Caki2 (cell line): ENCODE measurements around the gene TPCN2. TPM values are rescaled to one million over a fixed set of nuclear protein-coding genes. Genes with fewer than 3 reads are reported as not detected.

ENCODE experiments used
- DNase-seq: peaks from one replicate; pipeline ENCODE4 v3.0.0-alpha.2; 2015; ENCODE audit warnings: low read depth
- in situ Hi-C: cut with HindIII; loops from 2 replicates; pipeline ENCODE4 v1.10.0; 2016; ENCODE audit warnings: low sequenced_read_pairs, low pct_unique_long_range_greater_than_20kb, mixed read lengths
- total RNA-seq: library from RNA; depleted of rRNA; stranded (reverse); fragments of >200 nt; shearing (Covaris generic); gene quantifications from 2 replicates; pipeline ENCODE4 v1.2.3, GENCODE V29; 2014; ENCODE audit warnings: low replicate concordance

The TPCN2 gene
- total RNA-seq, 1 experiment from 2014 or later: 4.2 TPM

DNA sequence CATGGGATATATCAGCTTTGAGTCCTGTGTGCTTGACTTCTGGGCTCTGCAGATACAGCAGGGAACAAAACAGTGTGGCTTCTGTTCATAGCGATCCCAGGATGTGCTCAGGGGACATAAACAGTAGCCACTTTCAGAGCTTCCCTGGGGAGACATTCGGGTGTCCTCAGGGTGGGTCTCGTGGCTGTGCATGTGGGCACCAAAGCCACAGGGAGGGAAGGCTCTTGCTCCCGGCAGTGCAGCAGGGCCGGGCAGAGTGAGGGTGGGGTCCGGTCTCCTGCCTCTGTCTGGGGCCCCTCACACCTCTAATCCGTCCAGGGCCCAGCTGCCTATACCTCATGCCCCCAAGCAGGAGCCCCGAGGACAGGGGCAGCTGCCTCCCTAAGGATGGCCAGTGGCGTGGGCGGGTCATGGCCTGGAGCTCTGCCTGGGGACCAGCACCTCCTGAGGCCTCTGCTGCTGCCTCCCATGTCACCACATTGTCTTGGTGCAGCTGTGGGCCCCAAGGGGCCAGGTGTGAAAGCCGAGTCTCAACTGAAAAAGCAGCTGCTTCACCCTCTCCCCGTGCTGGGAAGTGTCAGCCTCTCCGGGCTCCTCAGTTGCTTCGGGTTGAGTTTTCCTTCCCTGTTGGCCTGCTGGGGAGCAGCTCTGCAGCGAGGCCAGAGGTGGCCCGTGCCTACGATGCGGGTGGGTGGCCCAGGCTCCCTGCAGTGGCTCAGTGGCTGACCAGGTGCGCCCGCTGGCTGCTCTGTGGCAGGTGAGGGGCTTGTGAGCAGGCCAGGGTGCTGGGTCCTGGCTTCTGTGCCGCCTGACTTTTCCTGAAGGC, 3.8 kb downstream of the TPCN2 start:
- no peak for DNase-seq
- in situ Hi-C loops: no loop called here

DNA sequence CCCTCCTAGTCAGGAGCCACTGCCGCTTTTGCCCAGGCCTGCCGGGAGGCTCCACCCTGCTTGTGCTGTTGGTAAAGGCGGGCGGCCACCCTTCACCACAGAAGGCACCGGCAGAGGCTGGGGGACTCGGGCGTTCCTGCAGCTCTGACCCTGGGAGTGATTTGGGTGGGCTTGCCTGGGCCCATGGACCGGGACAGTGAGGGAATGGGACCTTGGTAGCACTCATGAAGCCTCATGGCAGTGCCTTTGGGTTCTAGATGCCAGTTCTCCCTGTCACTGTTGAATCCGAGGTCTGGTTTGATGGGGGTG, 4.4 kb downstream of the TPCN2 start:
- in situ Hi-C loops: no loop called here
- DNase-seq: no peak

DNA sequence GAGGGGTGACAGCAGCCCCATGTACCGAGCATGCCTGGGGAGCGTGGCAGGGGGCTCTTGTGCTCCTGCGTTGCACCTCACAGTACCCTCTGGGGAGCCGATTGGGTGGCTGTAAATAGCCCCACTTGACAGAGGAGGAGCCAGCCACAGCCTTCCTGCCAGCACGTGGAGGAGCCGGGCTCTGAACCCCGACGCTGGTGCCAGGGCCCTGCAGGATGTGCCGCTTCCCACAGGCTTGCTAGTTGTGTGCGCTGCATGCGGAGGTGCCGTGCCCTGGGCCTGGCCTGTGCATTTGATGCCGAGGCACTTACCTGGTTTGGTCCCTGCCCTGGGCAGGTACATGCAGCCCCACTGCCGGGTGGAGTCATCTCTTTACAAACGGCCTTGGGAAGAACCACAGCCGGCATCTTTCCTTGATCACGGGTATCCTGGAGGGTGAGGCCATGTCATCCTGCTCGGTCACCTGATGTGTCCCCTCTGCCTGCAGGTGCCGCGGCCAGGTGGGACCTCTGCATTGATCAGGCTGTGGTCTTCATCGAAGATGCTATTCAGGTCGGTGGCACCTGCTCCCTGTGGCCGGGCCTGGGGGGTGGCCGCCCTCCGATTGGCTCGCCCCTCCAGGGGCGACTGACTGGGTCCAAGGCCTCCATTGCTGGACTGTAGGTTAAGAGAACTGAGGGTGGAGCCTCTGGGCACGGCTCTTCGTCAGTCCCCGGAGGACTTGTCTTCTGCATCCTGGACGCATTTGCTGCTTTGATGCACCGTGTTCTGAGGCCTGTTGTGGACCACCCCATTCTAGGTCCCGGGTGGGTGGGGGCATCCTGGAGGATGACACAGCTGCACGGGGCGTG, 5.0 kb downstream of the TPCN2 start:
- DNase-seq: no peak
- in situ Hi-C loops: no loop called here

DNA sequence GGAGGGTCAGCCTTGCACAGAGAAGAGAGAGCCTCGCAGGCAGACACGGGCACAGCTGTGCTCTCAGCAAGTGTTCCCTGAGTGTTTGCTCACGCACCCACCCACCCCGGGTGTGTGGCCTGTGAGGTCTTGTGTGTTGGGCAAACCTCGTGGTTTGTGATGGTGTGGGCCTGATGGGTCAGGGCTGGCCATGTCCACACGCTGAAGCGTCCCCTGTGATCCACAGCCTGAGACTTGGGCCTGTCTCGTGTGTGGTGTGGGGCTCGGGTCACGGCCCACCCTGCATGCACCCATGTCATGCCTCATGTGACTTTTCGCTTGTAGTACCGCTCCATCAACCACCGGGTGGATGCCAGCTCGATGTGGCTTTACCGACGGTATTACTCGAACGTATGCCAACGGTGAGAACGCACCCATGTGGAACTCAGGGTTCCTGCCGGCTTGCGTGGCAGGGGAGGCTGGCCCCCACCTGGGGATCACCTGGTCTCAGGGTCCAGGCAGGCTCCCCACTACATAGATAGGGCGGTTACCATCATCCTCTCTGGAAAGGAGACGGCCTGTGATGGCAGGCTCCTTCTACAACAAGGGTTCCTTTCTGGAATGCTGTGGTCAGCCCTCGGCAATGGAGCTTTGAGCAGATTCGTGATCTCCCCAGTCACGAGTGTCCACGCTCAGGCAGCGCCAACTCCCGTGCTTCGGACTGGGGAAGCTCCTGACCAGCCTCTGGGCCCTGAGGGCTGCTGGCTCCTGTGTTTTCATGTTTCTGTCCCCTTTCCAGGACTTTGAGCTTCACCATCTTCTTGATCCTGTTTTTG, 5.9 kb downstream of the TPCN2 start:
- in situ Hi-C loops: no loop called here
- no peak for DNase-seq

DNA sequence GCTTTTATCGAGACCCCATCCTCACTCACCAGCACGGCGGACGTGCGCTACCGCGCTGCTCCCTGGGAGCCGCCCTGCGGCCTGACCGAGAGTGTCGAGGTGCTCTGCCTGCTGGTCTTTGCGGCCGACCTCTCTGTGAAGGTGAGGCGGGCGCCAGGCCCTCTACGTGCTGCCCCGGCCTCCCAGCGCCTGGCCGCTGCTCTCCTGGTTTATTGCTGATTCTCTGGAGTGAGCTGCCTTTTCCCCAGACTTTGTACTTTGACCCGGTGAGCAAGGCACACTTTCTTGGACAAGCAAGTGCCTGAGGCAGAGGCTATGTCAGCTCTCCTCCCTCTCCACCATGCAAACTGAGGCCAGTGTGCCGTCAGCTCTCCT, 6.5 kb downstream of the TPCN2 start:
- in situ Hi-C loops: no loop called here
- no peak for DNase-seq

DNA sequence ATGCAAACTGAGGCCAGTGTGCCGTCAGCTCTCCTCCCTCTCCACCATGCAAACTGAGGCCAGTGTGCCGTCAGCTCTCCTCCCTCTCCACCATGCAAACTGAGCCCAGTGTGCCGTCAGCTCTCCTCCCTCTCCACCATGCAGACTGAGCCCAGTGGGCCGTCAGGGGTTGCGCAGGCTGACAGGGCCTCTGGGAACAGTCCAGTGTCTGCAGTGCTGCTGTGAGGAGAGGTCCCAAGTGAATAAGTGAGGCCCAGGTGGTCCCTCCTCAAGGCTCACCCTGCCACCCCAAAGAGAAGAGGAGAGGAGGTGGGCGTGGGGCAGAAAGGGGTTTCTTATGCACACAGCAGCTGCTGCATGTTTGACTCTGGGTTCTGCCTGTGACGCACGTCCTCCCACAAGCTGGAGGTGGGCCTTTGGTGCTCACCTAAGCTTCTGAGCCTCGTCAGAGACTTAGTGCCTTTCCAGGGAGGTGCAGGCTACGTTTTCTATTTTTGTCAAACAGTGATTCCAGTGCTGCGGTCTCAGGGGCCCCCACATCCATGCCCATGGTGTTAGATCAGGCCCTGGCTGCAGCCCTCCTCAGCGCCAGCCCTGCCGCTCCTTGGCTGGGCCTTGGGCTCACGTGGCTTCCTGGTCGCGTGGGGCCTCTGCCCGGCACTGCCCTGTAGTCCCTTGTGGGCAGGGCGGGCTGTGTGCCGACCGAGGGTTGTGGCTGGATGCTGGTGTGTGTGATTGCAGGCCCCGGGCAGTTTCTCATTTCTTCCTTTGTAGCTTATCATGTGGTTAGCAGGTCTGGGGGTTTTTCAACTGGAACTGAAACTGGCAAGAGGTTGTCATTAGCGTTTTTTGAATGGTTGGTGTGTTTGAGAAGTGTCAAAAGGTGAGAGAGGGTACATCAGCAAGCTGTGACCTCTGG, 7.1 kb downstream of the TPCN2 start:
- no peak for DNase-seq
- in situ Hi-C loops: no loop called here

DNA sequence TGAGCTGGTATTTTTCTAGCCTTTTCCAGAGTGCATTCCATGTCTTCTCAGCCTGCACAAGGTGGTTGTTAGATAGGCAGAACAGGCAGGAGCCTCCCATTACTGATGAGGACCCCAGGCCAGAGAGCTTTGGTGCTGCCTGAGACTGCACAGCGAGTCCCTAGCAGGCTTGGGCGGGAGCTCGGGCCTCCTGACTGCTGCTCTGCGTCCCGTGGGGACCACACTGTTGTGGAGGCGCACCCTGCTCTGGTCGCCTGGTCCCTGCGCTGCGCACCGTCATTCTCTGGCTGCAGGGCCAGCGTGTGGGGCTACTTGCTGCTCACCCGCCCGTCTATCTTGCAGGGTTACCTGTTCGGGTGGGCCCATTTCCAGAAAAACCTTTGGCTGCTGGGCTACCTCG, 8.5 kb downstream of the TPCN2 start:
- DNase-seq: no peak
- in situ Hi-C loops: no loop called here

DNA sequence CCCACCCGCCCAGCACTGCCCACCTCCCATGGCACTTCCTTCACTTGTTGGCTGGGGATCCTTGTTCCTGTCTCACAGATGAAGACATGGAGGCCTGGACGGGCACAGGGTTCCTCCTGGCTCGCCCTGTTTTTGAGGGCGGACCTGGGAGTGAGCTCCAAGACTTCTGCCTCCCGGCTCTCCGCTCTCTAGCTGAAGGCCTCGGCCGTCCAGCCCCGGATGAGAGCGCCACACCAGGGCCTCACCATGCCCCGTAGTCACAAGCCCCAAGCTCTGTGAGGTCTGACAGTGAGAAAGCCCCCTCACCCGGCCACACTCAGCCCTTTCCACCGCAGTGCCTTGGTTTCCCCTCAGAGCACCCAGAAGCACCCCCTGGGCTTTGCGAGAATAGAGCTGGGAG, 9.1 kb downstream of the TPCN2 start:
- in situ Hi-C loops: no loop called here
- DNase-seq: no peak

DNA sequence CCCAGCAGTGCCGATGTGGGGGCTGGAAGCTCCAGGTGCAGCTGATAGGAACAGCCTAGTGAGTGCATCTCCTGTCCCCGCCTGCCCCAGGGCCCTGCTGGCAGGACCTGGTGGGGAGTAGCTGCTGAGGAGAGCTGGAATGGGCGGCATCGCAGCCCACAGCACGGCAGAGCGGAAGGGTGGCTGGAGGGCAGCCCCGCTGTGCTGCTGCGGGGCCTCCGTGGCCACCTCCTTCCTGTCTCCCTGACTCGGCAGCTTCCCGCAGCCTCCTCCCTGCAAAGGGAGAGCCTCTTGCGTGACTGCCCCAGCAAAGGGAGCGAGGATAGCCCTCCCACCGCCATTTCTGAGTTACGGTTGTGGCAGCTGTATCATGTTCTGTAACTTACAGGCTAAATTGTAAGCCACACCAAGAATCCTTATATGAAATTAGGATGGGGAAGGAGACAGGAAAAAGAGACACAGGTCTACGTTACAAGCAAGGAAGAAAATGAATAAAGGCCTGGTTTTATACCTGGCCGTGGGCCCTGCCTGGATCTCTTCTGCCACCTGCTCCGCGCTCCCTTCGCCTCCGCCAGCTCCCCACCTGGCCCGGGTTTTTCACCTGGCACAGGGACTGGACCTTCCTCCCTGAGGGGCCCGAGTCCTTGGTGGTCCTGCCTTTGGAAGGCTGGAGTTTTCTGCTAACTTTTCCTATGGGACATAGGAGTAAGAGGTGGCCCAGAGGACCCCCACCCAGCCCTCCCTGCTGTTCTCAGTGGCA, 10.0 kb downstream of the TPCN2 start:
- in situ Hi-C loops: no loop called here
- DNase-seq: no peak

DNA sequence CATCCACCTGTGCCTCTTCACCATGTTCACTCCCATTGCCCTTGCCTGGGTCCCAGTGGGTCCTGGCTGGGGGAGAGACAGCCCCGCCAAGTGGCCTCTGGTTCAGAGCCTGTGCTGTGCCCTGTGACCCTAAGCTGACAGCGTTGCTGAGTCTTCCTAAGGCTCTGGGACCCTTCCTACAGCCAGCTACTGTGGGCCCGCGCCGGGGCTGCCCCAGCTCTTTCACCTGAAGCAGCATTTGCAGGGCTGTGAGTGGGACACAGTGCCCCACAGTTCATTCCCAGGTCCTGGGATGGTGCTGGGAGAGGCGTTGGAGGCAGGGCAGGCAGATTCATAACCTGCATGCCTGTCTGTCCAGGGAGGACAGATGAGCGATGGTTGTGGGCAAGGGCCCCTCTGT, 10.7 kb downstream of the TPCN2 start:
- no peak for DNase-seq
- in situ Hi-C loops: no loop called here

DNA sequence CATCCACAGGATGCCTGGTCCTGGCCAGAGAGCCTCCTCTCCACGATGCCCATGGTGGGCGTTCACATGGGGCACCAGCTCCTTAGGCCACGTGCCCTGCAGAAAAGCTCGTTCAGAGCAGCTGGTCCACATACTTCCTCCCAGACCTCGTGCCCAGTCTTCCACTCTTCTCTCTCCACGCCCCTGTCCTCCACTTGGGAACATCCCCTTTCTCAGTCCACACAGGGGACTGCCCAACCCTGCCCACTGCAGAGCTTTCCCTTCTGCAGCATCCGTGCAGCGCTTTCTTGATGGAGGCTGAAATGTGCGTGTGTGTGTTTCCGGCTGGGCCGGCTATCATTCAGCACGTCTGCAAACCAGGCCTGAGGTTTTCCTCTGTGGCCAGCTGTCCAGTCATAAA, 11.3 kb downstream of the TPCN2 start:
- in situ Hi-C loops: no loop called here
- no peak for DNase-seq

DNA sequence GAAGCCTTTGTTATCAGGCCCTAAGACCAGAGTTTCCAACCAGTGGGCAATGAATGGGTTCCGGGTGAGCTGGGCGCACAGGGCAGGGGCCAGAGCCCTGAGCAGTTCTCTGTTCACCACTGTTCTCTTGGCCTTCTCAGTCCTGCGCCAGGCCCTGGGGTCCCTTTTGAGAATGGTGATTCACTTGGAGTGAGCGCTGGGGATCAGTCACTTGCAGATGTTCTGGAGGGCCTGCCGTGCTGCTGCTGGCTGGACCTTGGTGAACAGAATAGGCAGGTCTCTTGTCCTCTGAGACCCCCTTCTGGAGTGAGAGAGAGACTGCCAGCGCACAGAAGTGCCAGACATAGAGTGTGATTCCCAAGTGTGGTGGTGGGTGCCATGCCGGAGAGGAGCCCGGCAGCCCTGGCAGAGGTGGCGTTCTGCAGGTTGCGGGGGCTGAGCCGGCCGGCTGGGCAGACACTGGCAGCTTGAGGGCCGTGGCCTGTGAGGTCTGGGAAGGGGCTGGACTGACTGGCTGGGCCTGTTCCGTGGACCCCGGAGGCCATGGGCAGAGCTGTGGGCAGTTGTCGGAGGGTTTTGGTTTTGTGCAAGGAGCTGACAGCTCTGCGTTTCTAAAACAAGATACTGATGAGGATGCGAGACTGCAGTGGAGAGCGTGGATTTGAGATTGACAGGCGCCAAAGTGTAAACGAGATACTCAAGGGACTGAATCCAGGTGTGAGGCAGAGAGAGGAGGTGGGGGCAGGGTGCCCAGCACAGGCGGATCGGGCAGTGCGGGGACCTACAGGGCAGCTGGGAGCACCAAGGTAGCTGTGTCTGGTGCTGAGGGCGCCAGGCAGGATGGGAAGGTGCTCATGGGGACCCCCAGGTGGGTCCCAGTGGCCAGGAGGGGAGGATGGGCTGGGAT, 12.3 kb downstream of the TPCN2 start:
- DNase-seq: no peak
- in situ Hi-C loops: no loop called here

DNA sequence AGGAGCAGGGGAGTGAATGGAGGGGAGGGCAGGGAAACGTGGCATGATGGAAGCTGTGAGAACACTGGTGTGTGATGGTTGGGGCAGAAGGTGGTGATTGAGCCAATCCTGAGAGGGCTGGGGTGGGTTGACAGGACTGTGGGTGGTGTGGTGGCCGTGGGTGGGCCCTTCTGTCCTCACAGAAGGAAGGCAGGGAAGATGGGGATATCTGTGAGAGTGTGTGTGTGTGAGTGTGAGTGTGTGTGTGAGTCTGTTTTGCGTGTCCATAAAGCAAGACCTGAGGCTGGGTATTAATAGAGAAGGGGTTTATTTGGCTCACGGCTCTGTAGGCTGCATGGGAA, 13.0 kb downstream of the TPCN2 start:
- DNase-seq: no peak
- in situ Hi-C loops: no loop called here

DNA sequence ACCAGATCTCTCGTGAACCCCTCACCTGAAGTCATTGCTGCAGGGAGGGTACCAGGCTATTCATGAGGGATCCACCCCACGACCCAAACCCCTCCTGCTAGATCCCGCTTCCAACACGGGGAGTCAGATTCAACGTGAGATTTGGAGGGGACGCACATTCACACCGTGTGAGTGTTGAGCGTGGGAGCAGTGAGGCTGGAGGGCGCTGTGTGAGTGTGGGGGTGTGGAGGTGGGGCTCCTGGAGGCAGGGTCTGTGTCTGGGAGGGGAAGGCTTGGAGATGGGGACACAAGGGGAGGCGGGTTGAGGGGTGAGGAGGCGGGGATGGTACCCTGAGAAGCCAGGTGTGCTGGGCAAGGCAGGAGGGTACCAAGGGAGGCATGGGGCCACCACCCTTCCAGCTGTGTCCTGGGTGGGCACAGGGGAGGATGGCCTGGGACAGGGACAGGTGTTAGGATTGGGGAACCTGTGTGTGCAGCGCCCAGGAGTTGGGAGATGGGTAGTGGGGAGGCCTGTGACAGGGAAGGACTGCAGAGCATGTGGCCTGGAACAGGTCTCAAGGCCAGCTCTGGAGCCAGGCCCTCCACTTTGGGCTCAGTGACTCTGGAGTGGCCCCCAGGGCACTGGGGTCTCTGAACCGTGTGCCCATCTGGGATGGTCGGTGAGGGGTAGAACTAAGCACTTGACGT, 13.6 kb downstream of the TPCN2 start:
- in situ Hi-C loops: no loop called here
- no peak for DNase-seq

DNA sequence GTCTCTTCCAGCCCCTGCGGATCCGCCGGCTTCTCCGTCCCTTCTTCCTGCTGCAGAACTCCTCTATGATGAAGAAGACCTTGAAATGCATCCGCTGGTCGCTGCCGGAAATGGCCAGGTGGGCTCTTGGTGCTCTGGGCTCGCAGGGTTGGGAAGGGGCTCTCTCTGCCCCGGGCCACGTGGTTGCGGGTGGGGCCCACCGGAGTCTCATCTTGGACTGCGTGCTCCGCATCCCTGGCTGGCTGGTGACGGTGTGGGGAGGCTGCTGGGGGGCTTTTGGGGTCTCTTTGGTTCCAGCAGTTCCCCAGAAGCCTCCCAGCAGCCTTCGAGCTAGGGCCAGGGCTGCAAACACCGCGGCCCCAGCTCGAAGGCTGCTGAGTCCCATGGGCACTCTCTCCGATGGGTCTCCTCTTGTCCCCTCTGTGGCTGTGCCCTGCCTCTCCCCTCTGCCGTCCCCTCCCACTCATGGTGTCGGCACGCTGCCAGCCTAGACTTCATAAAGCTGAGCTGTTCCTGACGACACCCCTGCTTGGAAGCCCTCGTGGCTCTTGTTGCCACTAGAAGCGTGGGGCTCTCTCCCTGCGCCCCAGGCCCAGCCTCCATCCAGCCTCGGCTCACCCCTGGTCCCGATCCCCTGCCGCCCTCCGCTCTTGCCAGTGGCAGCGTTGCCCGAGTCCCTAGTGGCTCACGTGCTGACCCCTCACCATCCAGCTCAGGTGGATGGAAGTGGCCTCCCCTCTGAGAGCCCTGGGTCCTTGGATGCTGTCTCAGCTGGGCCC, 14.3 kb downstream of the TPCN2 start:
- DNase-seq: no peak

More for the DNA sequence above, 14.3 kb downstream of the TPCN2 start:
- in situ Hi-C loops: no loop called here
